GM19351 (cell line): Measurements from ENCODE around the gene RUNX2.

Experiments used
- ATAC-seq: cut with Tn5 transposase; IDR thresholded peaks from one replicate; pipeline ENCODE4 v1.9.1; 2021; ENCODE audit warnings: mild to moderate bottlenecking, moderate library complexity; ENCODE audit not compliant: unreplicated experiment

Gene RUNX2

DNA sequence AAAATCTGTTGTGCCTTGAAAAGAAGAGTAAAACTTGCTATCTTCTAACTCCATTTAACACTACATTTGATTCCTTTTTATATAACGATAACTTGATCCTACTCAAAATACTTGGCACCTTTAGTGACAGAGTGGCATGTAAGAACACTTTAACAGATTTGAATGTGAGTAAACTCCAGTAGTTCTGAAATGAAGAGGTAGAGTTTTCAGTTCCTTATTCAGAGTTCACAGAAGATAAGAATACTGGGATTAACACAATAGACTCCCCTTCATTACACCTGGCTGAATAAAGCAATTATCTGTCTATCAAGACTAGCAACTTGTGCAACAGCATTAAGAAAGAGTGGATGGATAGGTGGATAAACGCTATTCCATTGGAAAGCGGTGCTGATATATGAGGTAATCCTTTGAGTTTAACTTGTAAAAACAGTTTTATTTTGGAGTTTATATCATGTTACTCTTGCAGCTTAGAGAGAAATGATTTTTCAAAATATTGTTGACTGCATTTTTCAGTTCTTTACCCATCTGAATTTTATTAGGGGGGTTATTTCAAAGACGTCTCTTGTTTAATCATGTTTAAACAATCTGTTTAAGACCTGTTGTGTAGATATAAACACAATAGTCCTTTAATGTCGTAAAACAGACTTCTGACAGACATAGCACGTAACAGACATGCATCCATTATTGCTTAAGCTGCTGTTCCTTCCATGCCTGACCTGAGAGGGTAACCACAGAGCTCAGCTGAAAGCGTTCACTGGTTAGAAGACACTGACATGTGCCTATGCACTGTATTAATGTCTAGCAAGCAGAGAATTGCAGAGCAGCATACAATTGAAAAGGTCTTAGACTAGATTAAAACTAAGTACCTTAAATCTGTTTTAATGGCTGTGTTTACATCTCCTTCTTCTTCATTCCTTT is 152.0 kb downstream of the RUNX2 start:
- peak; percentile 90 for ATAC-seq

DNA sequence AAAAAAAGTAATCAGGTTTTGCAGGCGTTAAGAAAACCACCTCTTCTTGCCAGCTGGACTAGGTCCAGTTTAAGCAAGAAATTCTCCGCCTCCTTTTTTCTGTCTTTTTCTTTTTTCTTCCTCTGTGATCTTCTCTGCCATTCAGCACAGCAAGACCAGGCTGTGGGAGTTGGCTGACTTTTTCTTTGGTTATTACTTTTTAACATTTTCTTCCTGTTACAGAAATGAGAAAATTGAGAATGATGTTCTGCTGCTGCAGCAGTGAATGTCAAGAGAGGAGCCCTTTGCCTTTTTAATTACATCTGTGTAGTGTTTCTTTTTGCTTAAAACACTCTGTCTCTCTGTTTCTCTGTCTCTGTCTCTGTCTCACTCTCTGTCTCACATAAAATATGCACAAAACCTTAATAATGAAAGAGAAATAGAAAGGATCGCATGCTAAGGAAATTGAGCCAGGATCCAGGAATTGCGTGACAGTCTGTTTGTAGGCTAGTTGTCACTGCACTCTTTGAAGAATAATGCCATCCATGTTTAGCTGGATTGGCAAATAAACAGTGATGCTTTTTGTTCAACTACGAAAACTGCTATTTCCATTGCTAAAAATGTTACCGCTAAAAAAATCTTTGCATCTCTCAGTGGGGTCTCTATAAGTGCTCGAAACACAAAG is 152.8 kb downstream of the RUNX2 start:
- ATAC-seq, result no peak

DNA sequence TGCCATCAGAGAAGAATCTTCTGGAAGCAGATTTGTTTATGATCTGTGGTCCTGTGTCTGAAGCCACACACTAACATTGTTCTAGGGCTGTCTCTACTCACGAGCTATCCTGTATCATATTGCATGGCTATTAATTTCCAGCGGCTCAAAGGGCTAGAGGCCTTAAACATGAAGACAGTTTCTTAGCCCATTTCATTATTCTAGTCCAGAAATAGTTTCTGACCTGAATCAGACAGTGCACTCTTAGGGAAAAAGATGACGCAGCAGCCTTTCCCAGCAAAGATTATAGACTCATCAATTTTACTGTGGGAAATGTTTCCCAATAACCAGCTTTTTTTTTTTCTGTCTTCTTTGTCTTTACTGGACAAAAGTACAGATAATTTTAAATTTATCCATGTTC is 154.9 kb downstream of the RUNX2 start:
- ATAC-seq, result no peak

DNA sequence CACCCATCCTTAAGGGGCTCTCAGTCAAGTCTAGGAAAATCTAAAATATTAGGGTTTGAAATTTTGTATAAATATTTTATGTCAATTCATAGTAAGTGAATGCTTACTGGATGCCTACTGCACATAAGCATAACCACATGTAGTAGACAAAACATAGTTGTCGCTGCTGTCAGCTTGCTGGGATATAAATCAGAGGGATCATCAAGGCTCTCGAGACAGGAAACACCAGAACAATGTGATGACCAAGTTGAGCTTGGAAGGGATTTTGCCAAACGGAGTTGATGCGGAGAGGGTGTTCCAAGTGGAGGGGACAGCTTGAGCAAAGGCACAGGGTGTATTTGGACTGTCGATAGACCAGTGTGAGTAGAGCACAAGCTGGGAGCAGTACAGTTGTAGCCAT is 155.4 kb downstream of the RUNX2 start:
- ATAC-seq, result no peak

DNA sequence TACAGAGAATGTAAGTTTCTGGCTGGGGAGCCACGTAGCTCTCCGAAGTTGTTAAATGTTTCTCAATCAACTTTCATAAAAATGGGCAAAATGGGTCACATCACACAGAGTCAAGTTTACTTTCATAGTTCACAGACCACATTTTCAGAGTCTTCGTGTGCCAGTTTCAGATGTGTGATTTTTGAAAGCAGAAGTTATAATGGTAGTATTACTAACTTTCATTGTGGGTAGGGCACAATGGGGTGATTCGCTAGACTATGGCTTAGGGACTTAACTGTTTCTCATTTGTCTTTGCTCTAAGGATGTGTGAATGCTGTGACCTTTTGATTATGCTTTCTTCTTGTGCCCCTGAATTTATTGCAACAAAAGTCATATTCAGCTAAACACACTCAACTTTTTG is 158.6 kb downstream of the RUNX2 start:
- ATAC-seq, result no peak

DNA sequence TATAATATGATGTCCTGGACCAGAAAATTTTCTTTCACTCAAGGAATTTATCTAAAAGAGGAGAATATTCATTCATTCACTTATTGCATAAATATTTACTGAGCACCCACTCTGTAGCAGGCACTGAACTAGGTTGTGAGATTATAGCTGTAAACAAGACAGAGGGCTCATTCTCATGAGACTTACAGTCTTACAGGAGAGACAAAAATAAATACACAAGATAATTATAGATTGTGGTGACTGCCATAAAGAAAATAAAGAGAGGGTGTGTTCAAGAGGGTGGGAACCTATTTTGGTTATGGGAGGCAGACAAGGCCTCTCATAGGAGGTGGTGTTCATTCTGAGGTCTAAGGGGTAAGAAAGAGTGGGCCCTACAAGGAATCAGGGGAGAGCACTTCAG is 159.5 kb downstream of the RUNX2 start:
- no peak for ATAC-seq

DNA sequence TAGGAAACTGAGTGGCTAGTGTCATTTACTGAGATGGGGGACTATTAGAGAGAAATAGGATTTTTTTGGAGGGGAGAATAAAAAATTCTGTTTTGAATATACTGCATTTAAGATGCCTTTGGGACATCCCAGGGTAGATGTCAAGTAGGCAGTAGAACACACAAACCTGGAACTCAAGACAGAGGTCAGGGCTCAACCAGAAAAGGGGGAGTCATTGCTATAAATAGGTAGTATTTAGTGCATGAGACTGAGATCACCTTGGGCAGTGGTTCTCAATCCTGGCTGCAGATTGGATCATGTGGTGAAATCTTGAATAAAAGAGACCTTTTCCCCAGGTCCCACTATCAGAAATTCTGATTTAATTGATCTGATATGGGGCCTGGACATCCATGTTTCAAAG is 160.1 kb downstream of the RUNX2 start:
- no peak for ATAC-seq

DNA sequence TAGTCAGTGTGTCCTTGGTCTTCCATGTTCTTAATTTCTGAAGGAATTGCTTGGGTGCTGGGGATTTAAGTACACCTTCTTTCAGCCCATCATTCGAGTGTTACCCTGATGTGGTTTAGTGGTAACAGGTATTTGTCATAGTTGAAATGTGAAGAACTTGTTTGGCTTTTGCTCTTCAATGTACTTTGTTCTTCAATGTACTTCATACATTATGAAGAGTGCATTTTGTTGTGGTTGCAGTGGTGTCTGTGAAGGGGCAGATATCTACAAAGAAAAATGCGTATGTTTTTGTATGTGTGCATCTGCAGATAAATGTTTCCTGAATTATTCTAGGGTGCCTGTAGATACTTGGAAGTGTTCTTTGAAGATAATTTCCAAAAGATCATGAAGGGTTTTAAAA is 160.8 kb downstream of the RUNX2 start:
- ATAC-seq, result no peak

DNA sequence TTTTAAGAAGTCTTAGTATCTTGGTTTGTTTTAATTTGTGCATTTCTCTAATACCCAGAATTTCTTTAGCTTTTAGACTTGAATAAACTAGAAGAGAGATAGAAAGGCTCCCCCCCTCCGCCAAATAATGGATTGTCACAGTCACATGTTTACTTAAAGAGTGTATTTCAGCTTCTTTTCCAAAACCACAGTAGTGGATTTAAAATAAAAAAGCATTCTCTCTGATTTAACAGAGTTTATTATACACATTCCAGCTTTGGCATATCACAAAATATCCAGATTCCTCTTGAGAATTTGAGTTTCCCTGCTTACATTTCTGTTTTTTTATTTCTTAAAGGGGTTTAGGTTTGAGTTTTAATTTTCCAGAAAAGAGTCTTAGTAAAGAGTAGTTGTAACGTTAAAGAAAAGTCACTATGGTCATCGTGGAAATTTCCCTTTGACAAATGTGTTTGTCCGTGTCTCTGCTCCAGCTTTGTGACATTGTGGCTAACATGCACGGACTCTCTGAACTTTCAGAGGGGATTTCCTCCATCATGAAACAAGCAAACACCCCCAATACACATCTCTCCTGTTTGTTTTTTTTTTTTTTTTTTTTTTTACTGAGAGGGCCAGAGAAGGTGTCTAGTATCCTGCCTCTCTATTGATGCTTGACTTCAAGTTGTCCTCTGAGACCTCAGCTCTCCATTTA is 163.1 kb downstream of the RUNX2 start:
- ATAC-seq, result no peak

DNA sequence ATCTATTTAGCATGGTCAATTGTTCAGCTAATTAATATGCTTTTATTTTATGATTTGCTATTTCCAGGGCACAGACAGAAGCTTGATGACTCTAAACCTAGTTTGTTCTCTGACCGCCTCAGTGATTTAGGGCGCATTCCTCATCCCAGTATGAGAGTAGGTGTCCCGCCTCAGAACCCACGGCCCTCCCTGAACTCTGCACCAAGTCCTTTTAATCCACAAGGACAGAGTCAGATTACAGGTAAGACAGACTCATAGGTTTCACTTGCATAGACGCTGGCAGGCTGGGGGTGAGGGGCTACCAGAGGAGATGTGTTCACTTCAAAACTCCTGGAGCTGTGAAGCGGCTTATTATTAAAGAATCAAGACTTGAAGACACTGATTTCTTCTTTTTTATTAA is 163.7 kb downstream of the RUNX2 start:
- no peak for ATAC-seq

DNA sequence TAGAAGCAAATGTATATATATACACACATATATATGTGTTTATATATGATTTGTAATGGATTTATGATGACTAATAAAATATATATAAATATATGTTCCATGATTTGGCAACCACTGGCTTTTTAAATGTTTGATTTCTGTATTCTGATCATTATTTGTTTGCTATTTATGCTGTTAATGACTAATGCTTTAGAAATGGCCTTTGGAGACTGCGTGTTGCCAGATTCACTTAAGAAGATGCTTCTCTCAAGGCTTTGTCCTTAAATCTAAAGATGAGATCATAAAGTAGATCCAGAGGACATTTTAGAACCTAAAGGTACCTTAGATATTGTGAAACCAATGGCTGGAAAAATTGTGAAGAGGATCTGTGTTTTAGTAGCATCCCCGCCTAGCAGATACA is 165.6 kb downstream of the RUNX2 start:
- ATAC-seq, result no peak

DNA sequence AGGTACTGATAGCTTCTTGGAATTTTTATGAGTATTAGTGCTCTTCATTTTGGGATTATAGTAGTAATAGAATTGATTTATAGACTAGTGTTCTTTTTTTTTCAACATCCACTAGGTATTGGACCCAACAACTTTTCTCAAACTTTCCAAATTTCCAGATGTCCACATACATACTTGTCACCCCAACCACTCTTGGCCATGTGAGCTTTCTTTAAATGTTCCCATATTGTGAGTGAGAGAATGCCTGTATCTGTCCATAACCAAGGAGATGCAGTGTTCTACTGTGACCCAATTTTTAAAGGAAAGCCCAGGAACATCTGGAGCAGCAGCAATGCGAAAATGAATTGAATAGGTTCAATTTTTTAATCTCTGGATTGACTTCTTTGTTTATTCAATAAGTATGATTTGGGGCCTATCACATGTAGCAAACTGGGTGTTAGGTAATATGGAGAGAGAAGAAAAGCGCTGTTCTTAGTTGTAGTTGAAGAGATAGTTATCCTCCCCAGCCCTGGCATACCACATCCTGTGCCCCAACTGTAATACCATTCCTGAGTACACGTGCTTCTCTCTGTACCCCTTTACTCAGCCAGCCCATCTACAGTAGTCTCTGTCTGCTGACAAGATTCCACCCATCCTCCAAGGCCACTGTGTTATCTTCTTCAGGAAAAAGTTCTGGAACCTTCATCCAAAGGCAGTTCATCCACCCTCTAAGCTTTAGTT is 166.4 kb downstream of the RUNX2 start:
- no peak for ATAC-seq

DNA sequence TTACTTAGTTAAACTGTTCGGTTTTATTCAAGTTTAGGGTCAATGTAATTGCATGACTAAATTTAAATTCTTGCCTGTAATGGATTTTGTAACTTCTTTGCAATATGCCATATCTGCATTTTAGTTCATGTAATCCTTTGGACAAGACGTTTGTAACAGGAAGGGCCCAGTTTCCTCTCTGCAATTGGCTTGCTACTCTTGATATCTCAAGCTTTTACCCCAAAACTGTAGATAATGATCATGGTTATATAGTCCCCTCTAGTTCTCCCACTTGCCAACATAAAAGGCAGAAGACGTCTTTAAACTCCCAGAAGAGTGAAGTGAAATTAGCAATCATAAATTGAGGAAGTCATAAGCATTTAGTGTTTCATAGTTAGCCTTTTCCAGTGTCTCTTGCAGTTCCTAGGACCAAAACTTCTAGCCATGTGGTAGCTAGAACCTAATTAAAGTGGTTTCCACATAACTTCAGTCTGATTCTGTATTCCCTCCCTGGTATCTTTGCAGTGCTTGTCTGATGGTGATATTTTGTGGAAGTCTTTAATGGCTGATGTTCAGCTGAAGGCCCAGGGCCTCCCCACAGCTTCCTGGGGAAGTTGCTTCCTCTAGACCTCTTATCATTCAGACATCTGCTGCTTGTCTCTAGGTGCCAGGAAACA is 167.4 kb downstream of the RUNX2 start:
- no peak for ATAC-seq

DNA sequence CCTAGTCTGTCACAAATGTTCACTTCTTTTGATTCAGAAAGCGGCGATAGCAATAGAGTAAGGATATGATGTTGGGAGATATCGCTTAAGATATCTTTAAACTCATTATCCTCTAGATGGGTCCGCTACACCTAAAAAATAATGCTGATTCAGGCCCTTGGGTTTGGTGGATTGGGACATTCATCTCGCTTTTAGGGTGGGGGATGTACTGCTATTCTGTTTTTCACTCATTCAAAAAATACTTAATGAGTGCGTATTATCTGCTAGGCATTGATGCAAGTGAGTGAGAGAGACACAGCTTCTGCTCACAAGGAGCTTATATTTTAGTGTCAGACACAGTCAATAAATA is 167.9 kb downstream of the RUNX2 start:
- ATAC-seq, result no peak

DNA sequence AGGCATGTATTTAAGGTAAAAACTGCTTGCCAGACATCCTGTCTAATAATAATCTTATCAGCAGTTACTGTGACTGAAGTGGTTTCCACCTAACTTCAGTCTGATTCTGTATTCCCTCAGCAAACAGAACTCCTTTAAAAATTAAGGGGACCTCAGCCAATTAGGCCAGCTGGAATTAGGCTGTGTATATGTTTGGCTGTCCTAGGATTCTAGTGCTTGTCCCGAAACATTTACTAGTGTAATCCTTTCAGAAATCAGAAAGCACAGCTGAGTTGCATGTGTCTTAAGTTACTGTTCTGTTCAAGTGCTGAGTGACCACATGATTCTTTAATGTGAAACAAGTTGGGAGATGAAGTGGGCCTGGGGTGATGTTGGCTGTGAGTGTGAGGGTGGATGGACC is 170.5 kb downstream of the RUNX2 start:
- no peak for ATAC-seq

DNA sequence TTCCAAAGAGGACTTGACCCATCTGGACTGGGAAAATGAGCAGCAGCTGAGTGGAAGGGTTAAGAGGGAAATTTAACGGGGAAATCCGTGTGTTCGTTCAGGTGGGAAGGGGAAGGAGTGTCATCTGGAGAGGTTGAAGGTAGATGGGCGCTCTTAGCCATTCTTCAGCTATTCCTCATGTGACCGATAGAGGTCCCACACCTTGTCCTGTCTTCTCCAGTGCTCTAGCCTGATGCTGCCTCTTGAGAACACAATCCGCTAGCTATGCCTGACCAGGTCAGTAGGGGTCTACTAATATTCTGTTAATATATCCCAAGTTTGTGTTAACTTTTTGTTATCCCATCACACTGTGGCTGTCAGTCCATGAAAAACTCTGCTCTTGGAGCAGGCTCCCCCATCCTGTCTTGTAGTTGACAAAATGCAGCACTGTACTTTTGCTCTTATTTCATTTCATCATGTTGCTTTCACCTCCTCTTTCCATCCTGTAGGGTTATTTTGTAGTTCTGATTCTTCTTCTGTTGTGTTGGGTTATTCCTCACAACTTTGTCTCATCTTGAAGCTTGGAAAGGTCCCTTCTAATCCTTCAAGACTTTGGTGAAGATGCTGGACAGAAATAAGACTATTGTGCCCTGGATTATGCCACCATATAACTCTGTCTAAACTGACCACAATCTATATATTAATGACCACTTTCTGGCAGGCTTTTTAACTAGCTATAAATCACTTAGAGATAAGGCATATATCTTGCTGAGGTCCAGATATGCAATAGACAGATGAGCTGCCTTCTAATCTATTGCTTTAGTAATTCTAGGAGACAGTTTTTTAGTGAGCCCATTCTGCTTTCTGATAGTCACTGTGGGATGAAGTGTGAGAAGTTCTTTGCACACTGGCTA is 173.0 kb downstream of the RUNX2 start:
- peak; percentile 77 for ATAC-seq

DNA sequence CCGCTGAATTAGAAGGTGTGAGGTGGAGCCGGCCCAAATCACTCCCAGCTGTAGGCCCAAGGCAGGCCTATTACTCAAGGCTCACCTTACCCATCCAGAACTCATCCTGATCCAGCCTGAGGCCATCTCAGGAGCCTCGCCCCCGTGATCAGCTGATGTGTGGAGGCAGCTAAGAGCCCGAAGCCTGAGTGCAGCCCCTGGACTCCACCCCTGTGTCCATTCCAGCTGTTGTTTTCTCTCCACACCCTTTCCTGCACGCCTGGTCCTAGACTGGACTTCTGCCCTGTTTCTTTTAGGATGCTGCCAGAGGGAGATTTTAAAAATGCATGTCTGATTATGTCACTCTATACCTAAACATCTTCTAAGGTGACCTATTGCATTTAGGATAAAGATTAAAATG is 174.3 kb downstream of the RUNX2 start:
- ATAC-seq, result no peak

DNA sequence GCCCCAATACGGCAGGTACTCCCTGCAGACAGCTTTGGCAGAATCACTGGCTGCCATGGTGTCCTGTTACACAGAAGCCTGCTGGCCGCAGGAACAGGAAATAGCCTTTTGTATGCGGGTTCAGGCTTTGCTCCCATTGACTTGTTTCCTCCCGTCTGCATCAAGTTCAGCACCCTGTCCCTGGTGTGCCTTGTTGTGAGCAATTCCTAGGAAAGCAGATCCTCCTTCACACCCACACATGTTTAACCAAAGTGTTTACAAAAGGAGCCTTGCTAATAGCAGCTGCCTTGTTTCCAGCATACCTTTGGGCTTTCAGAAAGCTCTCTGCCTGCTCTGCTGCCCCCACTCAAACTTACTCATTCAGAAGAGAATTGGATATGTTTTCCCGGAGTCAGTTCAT is 176.8 kb downstream of the RUNX2 start:
- ATAC-seq, result no peak

DNA sequence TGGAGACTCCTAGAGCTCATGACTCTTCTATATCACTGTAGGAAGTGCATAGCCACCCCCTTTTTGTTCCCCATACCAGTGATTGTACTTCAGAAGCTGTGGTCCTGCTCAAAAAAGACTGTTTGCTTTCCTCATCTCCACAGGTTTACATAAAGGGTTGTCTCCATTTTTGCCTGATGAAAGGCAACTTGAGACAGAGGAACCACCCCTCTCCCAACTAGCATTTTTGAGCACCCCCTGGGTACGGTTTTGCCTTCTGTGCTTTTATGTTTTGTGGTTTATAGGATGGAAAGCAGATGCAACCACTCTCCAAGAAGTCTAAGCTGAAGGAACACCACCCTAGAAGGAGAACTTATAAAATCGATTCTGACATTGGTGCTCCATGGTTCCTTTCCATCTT is 177.3 kb downstream of the RUNX2 start:
- no peak for ATAC-seq

DNA sequence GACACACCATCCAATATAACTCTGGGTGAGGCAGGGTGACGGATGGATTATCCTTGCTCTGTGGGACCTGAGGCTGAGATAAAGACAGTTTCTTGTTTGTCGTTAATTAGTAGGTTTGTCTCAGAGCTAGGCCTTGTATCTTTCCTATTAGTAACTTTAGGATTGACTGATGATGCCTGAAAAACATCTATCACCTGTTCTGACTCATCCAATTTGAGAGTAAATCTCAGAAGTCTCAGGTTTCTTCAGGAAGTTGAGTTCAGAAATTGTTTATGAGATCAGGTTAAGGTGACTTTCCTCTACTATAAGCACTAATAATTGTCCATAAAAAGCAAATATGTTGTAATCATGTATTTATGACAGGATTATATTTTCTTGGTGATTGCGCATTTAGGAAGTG is 179.1 kb downstream of the RUNX2 start:
- no peak for ATAC-seq
